Suppressor macrophage (primary cell): ENCODE data around the gene NOSIP.

Experiments
- DNase-seq, 4 experiments: peaks; one replicate each; pipeline ENCODE4 v3.0.0-alpha.2; 2020 to 2022

NOSIP gene

DNA sequence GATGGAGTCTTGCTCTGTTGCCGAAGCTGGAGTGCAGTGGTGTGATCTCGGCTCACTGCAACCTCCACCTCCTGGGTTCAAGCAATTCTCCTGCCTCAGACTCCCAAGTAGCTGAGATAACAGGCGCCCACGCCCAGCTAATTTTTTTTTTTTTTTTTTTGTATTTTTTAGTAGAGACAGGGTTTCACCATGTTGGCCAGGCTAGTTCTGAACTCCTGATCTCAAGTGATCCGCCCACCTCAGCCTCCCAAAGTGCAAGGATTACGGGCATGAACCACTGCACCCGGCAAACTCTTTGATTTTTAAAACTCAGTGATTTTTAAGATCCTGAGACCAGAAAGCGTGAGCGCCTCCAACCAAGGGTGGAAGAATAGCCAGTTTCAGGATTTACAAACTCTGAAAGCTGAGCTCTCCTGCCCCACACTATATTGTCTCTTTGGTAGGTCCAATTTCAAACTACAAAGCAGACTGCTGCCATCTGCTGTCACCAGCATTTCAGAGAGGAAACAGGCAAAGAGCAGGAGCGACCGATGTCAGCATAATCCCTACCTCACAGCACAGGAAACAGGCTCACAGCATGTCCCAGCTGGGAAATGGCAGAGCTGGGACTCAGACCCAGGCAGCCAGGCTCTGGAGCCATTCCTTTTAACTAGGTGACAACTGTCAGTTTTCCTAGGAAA is 9.2 kb downstream of the NOSIP start:
- DNase-seq, result peak; percentile 35 to 59 (median 56)

DNA sequence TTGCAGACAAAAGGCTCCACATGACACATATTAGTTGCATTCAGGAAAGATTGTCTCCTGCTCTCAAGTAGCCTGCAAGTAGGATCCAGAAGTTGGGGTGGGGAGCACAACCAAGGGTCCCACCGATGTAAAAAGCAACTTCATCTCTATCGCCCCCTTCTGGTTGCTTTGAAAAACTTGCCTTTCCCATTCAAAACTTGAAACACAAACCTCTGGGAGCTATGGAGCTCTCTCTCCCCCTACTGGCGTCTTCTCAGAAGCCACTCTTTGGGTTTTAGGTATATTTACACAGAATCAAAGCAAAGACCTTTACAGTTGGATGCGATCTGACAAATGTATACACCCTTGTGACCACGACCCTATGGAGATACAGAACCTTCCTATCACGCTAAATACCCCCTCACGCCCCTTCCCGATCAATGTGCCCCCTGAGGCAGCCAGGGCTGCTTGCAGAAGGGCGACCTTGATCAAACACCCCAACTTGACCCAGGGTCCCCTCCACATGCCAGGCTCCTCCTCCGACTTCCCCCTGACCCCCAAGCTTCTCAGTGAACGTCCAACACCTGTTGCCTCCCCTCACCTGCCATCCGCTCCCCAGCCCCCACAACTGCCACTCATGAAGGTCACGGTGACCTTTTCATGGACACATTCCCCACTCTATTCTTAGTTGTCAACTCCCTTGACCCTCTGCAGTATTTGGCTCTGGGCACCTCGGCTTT is 10.1 kb downstream of the NOSIP start:
- DNase-seq, result peak; percentile 88 to 94 (median 90)

DNA sequence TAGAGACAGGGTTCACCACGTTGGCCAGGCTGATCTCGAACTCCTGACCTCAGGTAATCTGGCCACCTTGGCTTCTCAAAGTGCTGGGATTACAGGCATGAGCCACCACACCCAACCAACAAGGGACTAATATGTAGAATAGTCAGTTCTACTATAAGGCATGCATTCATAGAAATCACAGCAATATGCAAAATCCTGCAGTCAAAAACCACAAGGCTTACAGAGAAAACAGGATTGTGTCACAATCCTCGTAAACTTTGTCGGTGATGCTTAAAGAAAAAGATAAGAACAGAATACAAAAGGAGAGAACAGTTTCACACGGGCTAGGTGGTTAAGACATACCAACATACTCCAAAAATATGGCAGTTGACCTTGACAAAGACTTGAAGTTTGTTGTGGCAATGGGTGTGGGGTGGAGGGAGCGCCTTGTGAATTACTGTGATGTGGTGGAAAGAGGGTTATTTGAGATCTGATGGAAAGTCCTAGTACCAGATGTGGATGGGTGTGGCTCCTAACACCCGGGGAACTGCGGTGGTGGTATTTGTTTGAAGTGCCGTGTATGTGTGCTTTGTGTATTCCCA is 12.4 kb downstream of the NOSIP start:
- DNase-seq, result no peak

DNA sequence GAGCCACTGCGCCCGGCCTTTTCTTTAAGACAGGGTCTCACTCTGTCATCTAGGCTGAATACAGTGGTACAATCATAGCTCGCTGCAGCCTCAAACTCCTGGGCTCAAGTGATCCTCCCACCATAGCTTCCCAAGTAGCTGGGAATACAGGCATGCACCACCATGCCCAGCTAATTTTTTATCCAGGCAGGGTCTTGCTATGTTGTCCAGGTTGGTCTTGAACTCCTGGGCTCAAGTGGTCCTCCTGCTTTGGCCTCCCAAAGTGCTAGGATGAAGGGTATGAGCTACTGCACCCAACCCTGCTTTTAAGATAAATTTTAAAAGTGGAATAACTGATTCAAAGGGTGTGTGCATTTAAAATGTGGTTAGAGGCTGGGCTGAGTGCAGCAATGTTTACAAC is 14.1 kb downstream of the NOSIP start:
- DNase-seq, result no peak

DNA sequence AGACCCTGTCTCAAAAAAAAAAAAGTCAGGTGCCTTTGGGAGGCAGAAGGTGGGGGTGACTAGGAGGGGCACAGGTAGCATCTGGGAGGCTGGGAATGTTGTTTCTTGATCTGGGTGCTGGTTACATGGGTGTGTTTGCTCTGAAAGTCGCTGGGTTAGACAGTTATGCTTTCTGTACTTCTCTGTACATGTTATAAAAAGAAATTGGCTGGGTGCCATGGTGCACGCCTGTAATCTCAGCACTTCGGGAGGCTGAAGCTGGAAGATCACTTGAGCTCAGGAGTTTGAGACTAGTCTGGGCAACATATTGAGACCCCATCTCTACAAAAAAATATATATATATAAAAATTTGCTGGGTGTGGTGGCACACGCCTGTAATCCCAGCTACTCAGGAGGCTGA is 15.1 kb downstream of the NOSIP start:
- peak in 2 of 4 experiments; percentile 35 to 53 for DNase-seq

DNA sequence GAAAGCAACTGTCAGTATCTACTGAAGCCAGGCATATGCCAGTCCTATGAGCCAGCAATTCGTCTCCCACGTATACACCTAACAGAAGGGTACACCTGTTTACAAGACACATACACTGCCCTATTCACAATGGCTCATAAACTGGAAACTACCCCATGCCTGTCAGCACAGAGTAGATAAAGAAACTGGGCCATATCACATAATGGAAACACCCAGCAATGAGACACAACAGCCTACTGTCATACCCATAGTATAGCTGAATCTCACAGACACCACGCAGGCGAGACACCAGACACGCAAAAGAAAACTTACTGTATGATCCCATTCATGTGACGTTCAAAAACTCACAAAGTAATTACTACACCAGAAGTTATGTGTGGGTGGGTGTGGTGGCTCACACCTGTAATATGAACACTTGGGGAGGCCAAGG is 15.7 kb downstream of the NOSIP start:
- DNase-seq, result no peak

DNA sequence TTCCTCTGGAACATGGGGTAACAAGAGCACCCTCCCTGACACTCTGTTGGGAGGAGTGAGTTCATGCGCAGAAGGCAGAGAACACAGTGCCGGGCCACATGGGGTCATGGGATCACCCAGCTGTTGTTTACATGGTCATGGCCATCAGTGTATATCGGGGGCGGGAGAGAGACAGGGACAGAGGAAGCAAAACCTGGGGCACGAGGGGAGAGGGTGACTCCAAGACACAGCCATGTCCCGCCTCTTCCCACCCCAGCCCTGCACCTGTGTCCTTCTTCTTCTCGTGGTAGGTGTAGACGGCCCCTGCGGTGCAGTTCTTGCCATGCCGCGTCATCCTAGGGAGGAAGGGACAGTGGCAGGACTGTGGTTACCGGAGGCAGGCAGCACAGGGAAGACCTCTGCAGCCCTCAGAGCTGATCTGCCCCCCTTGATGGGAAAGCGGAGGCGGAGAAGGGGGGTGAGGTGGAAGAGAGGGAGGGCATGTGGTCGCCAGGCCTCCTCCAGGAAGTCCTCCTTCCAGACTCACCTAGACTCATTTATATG is 19.9 kb downstream of the NOSIP start:
- DNase-seq, result peak; percentile 57 to 70 (median 66)

DNA sequence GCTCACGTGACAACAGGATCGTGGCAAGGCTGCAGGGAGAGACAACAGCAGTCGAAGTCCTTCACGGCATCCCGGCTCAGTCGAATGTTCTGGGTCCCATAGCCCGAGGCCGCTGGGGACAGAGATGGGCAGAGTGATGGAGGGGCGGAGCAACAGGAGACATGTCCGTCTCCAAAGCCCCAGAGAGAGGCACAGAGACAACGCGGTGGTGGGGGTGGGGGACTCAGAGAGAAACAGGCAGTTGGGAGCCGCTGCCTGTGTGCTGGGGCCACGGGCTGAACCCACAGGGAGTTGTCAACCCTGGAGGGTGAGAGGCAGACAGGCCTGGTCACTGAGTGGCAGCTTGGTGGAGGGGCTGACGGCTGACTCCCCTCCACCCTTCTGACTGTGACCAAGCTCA is 20.4 kb downstream of the NOSIP start:
- no peak for DNase-seq

DNA sequence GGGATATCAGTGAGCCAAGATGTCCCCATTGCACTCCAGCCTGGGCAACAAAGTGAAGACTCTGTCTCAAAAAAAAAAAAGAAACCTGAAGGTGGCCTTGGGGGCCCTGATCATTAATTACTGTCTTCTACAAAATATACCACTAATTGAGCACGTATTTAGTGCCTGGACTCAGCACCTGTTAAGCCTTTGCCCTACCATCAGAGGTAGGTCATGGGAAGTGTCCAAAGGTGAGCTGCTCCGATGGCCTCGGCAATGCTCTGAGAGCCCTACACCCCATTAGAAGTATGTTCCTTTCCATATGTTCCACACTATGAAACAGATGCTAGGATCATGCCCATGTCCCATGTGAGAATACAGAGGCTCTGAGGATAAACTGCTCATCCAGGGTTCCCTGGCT is 20.9 kb downstream of the NOSIP start:
- no peak for DNase-seq

DNA sequence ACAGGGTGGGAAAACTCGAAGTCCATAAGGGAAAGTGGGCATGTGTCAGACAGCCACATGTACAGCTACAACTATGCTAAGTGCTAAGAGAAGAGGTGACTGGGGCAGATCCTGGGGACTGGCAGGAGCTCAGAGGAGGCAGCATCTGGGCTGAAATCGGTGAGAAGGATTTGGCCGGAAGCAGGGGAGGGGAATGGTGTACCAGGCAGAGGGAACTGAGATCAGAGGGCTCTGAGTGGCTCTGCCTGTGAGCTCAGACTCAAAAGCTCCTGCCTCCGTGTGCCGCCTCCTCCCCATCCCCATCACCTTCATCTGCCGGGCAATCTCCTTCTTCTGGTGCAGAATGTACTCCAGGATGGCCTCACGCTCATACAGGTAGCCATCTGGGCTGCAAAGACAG is 21.8 kb downstream of the NOSIP start:
- DNase-seq, result no peak

DNA sequence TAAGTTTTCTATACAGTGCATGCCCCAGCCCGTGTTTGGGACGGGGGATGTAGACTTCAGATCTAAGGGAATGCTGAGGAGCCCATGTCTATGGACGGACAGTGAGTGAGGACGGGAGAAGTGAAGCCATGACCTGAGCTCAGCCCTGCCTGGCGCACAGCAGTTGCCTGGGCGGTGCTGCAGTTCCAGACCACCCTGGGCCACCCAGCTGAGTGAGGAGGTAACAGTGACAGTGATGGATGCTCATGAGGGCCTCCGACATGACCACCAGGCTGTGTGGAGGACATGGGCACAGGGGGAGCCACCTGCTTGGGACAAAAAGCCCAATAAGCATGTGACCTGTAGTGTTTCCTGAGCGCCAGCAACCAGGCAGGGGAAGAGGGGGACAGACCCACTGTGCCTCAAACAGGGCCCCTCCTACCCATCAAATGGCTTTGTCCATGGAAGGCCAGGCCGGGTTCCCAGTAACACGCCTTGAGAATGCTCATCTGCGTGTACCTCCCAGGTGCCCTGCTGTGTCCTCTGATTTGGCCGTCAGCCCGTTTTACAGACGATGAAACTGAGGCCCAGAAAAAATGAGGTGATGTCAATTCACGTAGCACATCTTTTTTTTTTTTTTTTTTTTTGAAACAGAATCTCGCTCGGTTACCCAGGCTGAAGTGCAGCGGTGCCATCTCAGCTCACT is 22.6 kb downstream of the NOSIP start:
- DNase-seq, result no peak

DNA sequence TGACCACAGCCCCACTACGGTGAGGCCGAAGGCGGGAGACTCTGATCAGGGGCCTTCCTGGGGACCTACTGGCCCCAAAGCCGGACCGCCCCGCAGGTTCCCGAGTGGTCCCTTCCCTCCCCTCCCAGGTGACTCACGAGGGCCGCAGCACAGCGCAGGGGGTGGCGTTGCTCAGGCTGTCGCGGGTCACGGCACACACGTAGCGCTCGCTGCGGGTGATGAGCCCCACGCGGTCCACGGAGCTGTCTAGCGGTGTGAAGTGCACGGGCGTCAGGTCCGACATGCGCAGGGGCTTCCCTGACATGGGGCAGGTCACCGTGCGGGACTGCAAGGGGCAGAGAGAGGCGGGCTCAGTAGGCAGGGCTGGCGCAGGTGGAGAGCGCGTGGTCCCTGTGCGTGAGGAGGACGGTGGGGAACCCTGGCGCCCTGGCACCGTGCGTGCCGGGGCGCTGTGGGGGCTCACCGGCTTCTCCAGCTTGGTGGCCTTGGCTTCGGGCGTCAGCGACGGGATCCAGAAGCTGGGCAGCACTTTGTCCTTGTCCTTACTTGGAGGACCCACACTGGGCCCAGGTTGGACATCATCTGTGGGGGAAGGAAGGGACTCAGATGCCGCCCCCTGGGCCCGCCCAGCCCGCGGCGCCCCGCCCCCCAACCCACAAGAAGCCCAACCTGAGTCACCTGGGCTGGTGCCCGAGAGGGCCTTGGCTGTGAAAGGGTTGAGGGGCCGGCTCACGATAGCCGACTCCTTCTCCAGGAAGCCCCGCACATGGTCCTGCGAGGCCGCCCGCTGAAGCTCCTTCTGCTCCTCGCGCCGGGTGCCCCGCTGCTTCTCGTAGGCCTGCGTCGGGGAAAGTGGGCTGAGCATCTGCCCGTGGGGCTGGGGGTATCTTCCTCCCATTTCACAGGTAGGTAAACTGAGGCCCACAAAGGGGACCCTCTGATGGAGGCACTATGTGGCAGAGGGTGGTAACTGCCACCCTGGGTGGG is 23.7 kb downstream of the NOSIP start:
- DNase-seq, result no peak

DNA sequence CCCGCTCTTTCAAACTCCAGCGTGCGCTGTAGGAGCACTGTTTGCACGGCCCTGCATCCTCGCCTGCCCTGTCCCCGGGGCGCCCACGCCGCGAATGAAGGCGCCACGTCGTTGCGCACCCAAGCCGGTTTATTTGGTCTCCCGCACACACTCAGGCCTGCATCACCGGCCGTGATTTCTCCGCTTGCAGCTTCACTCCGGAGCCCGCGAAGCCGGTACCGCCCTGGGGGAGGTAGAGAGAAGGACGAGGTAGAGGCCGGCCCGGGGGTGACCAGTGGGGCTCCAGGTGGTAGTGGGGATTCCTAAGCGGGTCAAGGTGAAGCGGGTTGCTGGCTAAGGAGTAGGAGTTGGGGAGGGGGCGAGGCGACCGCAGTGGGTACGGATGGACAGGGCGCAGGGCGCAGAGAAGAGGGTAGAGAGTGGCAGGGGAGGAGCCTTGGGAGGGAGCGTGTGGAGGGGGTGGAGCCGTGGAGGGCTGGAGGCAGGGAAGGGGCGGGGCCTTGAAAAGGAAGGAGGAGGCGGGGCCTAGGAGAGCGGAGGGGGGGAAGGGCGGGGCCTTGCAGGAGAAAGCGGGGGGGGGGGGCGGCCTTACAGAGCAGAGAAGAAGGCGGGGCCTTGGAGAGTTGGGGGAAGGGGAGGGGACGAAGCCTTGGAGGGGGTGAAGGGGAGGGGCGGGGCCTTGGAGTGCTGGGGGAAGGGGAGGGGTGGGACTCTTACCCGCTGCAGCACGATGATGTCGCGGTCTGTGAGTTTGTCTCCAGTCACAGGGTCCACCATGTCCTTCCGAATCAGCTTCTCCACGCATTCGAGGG is 24.6 kb downstream of the NOSIP start:
- peak in 3 of 4 experiments; percentile 46 to 65 (median 61) for DNase-seq

DNA sequence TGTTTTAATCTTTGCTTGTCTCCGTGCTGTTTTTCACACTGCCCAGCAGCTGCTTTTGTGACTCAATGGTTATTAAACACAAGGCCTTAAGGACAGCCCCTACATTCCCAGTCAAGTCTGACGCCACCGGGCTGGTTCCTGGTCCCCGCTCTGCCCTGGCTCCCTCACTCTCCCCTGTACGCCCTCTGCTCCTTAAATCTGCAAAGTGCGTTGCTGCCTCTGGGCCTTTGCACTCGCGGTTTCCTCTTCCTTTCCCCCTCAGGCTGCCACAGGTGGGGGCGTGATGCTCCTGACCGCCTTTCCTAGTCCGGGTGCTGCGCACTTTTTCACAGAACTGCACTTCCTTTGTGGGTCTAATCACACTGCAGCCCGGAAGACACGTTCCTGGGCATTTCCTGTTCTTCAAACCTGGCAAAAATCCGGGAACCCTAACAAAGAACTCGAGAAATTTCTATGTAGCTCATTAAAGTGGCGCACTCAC is 25.6 kb downstream of the NOSIP start:
- no peak for DNase-seq

DNA sequence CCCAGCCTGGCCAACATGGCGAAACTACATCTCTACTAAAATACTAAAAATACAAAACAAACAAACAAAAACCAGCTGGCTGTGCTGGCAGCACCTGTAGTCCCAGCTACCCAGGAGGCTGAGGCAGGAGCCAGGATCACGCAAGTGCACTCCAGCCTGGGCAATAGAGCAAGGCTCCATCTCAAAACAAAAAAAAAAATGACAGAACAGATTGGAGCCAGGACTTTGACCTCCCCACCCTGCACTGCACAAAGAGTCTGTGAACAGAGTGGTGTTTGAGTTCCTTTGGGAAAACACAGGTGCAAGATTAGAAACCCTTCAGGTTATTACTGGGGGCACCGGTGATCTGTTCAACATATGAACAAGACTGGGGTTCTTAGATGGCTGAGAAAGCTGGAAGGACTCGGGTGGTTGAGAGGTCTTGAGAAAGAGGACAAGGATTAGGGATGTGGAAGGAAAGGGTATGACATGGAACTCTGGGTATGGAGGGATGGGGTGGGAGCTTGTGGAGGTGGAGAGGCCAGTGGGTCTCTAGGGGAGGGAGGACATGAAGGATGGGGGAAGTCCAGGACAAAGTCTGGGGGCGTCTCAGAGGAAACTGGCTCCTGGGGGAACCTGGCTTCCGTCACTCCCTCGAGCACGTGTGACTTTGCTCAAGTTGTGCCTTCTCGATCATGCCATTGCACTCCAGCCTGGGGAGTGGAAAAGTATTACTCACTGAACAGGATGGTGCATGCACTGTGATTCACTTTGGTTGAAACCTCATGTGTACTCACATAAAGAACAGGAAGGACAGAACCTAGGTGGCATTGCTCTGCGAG is 26.7 kb downstream of the NOSIP start:
- DNase-seq, result peak; percentile 31 to 67 (median 54)

DNA sequence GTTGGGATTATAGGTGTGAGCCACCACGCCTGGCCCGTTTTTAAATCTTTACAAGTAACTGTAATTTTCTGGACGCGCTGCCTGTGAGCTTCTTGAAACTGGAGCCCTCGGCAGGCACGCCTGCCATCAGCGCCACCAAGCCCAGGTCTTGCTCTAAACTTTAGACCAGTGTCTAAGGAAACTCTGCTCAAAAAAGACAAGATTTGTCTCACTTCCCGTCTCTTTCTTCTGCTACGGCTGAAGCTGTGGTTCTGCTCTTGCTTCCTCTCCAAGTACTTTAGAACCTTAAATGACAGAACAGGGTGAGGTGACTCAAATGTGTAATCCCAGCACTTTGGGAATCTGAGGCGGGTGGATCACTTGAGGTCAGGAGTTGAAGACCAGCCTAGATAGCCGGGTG is 27.6 kb downstream of the NOSIP start:
- peak; percentile 56 to 75 (median 65) for DNase-seq

DNA sequence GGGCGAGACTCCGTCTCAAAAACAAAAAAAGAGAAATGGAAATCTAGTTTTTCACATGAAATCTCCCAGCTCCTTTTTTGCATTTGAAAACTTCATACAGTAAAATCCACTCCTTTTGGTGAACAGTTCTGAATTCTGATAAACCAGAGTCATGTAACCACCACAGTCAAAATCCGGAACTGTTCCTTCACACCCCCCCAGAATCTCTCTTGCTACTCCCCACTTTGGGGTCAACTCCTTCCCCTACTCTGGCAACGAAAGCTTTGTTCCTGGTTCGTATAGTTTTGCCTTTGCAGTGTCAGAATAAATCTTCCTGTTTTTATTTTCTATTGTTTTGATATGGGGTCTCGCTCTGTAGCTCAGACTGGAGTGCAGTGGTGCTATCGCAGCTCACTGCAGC is 28.8 kb downstream of the NOSIP start:
- DNase-seq, result peak; percentile 36 to 59 (median 49)

DNA sequence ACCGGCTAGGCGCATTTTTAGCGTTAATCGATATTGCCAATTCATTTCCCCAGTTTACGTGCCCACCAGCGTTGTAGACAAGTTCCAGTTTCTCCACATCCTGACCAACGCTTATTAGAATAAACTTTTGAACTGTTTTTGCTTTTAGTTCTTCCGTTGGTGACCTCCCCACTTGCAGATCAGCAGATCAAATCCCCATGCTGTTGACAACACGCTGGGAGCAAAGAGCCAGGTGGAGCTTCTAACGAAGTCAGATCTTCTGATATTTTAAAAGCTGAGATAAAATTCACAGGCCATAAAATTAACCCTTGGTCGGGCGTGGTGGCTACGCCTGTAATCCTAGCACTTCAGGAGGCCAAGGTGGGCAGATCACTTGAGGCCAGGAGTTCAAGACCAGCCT is 31.3 kb downstream of the NOSIP start:
- DNase-seq, result no peak

DNA sequence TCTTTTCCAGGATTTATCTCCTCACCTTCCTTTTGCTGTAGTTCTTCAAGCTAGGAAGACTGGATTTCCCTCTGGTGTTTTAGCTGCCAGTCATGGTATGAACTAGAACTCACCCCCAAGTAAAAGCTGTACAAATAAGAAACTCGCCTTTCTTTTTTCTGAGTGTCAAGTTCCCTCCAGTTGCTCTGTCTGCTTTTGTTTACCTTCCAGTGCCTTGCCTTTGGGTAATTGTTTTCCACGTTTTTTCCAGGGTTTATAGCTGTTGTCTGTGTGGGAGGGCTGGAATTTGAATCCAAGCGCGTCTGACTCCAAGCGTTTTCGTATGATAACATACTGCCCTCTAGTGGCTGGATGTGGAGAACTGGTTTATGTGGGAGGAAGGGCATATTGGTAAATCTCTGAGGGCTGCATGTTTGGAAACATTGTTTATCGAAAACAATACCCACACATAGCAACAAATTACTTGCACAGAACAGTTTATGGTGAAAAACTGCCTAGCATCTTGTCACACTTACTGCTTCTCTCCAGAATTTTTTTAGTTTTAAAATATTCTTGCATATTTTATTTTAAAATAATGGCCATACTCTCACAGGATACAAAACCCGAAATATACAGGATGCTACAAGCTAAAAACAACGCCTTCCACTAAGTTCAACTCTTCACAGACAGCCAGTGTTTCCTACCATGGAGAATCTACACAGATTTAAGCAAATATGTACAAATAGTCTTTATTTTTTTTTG is 33.4 kb downstream of the NOSIP start:
- peak; percentile 87 to 94 (median 92) for DNase-seq
